Brain microvascular endothelial cell (primary cell): ENCODE results near the gene HACD1.
A peak's percentile ranks its signal among the peaks of the same experiment; 100 is the strongest.
"Not testable (repeated sequence)": the region's sequence is repeated elsewhere in the genome, so short reads cannot be mapped to it uniquely, and the experiment has no call there.

Experiments
- DNase-seq: peaks from one replicate; pipeline ENCODE4 v3.0.0-alpha.2; 2020
- H3K27ac ChIP-seq: fragments of 250-450 bp; sonication (Bioruptor Pico); 2 replicates; pipeline ENCODE4 v1.5.1; 2020; ENCODE audit warnings: mild to moderate bottlenecking, moderate library complexity
- H3K27me3 ChIP-seq: fragments of 250-450 bp; sonication (Bioruptor Pico); replicated peaks from 2 replicates; pipeline ENCODE4 v1.5.1; 2020; ENCODE audit warnings: mild to moderate bottlenecking
- H3K36me3 ChIP-seq: fragments of 250-450 bp; sonication (Bioruptor Pico); replicated peaks from 2 replicates; pipeline ENCODE4 v1.5.1; 2020; ENCODE audit warnings: mild to moderate bottlenecking
- H3K4me3 ChIP-seq: 2 replicates; pipeline ENCODE4 v1.5.1; 2011; ENCODE audit warnings: low read depth, mild to moderate bottlenecking, control low read depth, low read length, moderate library complexity
- in situ Hi-C: cut with HindIII; loops from 2 replicates; pipeline ENCODE4 v1.10.0; 2017; ENCODE audit warnings: low sequenced_read_pairs, low pct_ligation_motif_present
- TF ChIP-seq, protein P1 (sequence below): IDR thresholded peaks from 2 replicates; pipeline ENCODE4 v1.5.1; 2011; ENCODE audit warnings: low read depth, mild to moderate bottlenecking, moderate library complexity, low read length, control low read depth, inconsistent platforms; ENCODE audit errors: missing control alignments

The HACD1 gene

GRCh38 chr10:17605936-17606335 lies 11.2 kb downstream of the HACD1 start:
- Histone ChIP-seq H3K27me3 (no peaks in the 10 kb centered on the region), H3K4me3 (no peak overlapping the region), H3K36me3 (no peaks in the 10 kb centered on the region), H3K27ac (no peak overlapping the region)
- TF ChIP-seq, protein P1, sequence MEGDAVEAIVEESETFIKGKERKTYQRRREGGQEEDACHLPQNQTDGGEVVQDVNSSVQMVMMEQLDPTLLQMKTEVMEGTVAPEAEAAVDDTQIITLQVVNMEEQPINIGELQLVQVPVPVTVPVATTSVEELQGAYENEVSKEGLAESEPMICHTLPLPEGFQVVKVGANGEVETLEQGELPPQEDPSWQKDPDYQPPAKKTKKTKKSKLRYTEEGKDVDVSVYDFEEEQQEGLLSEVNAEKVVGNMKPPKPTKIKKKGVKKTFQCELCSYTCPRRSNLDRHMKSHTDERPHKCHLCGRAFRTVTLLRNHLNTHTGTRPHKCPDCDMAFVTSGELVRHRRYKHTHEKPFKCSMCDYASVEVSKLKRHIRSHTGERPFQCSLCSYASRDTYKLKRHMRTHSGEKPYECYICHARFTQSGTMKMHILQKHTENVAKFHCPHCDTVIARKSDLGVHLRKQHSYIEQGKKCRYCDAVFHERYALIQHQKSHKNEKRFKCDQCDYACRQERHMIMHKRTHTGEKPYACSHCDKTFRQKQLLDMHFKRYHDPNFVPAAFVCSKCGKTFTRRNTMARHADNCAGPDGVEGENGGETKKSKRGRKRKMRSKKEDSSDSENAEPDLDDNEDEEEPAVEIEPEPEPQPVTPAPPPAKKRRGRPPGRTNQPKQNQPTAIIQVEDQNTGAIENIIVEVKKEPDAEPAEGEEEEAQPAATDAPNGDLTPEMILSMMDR = no peak
- no peak for DNase-seq
- in situ Hi-C loops = no loop called here

DNA sequence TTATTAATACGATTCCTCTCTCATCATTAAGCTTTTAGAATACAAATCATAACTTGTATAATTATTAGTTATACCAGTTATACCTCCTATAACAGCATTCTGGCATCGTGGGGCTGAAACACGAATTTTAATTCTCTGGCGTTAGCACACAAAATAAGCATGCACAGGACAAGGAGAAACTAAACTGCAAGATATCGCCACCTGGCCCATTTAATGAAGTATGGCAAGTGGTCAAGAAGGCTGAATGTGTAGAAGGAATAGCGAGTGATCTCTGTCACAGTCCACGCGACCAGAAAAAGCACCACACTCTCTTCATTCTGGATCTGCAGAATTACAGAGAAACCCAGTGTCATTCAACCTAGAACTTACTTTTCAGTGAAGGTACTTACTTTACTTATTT lies 18.1 kb downstream of the HACD1 start:
- Histone ChIP-seq H3K36me3 (no peaks in the 10 kb centered on the region), H3K4me3 (no peak overlapping the region), H3K27me3 (no peaks in the 10 kb centered on the region), H3K27ac (no peak overlapping the region)
- DNase-seq = peak; percentile 52
- TF ChIP-seq, protein P1 = peak; percentile 63
- in situ Hi-C loops = no loop called here

- Histone ChIP-seq H3K27me3 (no peaks in the 10 kb centered on the region), H3K36me3 (no peaks in the 10 kb centered on the region), H3K4me3 (no peak overlapping the region), H3K27ac (no peak overlapping the region)
- TF ChIP-seq, protein P1 = no peak
- DNase-seq = no peak
- in situ Hi-C loops = no loop called here
These were observed 19.8 kb downstream of the HACD1 start for GRCh38 chr10:17597386-17597785.

GRCh38 chr10:17590969-17591645 lies 26.1 kb downstream of the HACD1 start:
- TF ChIP-seq, protein P1 = no peak
- Histone ChIP-seq H3K27ac (no peak overlapping the region), H3K36me3 (no peaks in the 10 kb centered on the region), H3K27me3 (no peaks in the 10 kb centered on the region), H3K4me3 (no peak overlapping the region)
- no peak for DNase-seq
- in situ Hi-C loops = no loop called here

GRCh38 chr10:17589316-17589715 lies 27.9 kb downstream of the HACD1 start:
- in situ Hi-C loops, DNase-seq, H3K27me3 ChIP-seq, H3K36me3 ChIP-seq, H3K27ac ChIP-seq, H3K4me3 ChIP-seq: not testable (repeated sequence)

DNA sequence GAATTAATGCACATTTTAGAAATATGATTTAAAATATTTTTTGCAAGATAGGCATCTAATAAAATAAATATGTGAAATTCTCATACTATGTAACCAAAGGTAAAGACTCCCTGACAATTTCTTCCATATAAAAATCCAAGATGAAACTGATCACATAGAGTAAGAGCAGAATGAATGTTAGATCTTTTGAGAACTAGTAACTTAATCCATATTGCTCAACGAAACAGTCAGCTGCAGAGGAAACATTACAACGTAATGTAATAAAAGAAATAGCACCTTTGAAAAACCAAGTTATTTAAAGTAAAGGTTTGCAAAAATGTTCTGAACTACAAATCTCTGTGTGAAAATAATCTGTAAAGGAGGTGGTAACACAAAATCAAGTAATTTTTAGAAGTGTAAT lies 28.8 kb downstream of the HACD1 start:
- in situ Hi-C loops = no loop called here
- no peaks in the 10 kb centered on the region for H3K27me3 ChIP-seq
- no peaks in the 10 kb centered on the region for H3K36me3 ChIP-seq
- no peak overlapping the region for H3K4me3 ChIP-seq
- TF ChIP-seq, protein P1 = no peak
- DNase-seq = no peak
- no peak overlapping the region for H3K27ac ChIP-seq

DNA sequence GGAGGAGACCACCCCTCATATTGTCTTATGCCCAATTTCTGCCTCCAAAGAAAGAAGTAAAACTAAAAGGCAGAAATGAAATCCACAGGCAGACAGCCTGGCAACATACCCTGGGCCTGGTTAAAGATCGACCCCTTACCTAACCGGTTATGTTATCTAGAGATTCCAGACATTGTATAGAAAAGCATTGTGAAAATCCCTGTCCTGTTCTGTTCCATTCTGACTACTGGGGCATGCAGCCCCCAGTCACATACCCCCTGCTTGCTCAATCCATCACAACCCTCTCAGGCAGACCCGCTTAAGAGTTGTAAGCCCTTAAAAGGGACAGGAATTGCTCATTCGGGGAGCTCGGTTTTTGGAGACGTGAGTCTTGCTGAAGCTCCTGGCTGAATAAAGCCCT lies 29.9 kb downstream of the HACD1 start:
- DNase-seq, H3K27ac ChIP-seq, H3K27me3 ChIP-seq, in situ Hi-C loops, H3K4me3 ChIP-seq, H3K36me3 ChIP-seq: not testable (repeated sequence)
